Endothelial cell of umbilical vein (primary cell): Measurements from ENCODE around the gene MBD1. TPM values are rescaled to one million over a fixed set of nuclear protein-coding genes. Genes with fewer than 3 reads are reported as not detected.
A peak's percentile ranks its signal among the peaks of the same experiment; 100 is the strongest.
"Not testable (repeated sequence)": the region's sequence is repeated elsewhere in the genome, so short reads cannot be mapped to it uniquely, and the experiment has no call there.

Source experiments
- BruUV-seq: library from RNA; stranded (reverse); fragments of 400-500 nt; replicated peaks from 2 replicates; lab custom pipeline; 2021; lab: Mats Ljungman, UMichigan
- CTCF ChIA-PET: fragments of 300-600, 350-600 bp; sonication (Branson Sonifier 250); formaldehyde crosslinking; loops from one replicate; lab custom pipeline; 2021; ENCODE audit warnings: antibody characterized with exemption, inconsistent platforms; lab: Charles Lee
- POLR2A ChIA-PET: fragments of 300-600, 350-600 bp; sonication (Branson Sonifier 250); formaldehyde crosslinking; loops from one replicate; lab custom pipeline; 2021; ENCODE audit warnings: antibody characterized with exemption, inconsistent platforms; lab: Charles Lee
- DNase-seq: peaks from one replicate; pipeline ENCODE4 v3.0.0-alpha.2; 2011; ENCODE audit warnings: low read depth, low spot score
- FAIRE-seq: peaks from 2 replicates; lab custom pipeline; 2011; peaks lifted over from hg19 to GRCh38; lab: Jason Lieb, UNC
- H2AFZ ChIP-seq: 2 replicates; pipeline ENCODE4 v1.6.0; 2012; ENCODE audit warnings: low read depth, low read length, control low read depth, inconsistent platforms
- H3K27ac ChIP-seq: 2 replicates; pipeline ENCODE4 v1.5.1; 2011; ENCODE audit warnings: low read depth, mild to moderate bottlenecking, control low read depth, low read length, moderate library complexity; ENCODE audit not compliant: insufficient read depth
- H3K27me3 ChIP-seq, 2 experiments: 2 replicates each; pipeline versions ENCODE4 v1.6.0 to v1.6.1; 2011; ENCODE audit warnings: low read length in 2 of 2, mixed read lengths in 1 of 2; ENCODE audit not compliant: control insufficient read depth in 2 of 2, insufficient read depth in 2 of 2
- H3K36me3 ChIP-seq, 2 experiments: 2 replicates in 1 of 2; 3 replicates in 1 of 2; pipeline ENCODE4 v1.5.1; 2011; ENCODE audit warnings: low read length in 2 of 2, mild to moderate bottlenecking in 1 of 2, moderate library complexity in 1 of 2; ENCODE audit not compliant: control insufficient read depth in 2 of 2, insufficient read depth in 2 of 2; ENCODE audit errors: extremely low read depth in 1 of 2
- H3K4me1 ChIP-seq: 3 replicates; pipeline ENCODE4 v1.5.1; 2011; ENCODE audit warnings: mild to moderate bottlenecking, low read length; ENCODE audit not compliant: control insufficient read depth, insufficient read depth; ENCODE audit errors: extremely low read depth
- H3K4me2 ChIP-seq: 2 replicates; pipeline ENCODE4 v1.6.1; 2011; ENCODE audit warnings: low read length, control low read depth, mixed read lengths; ENCODE audit not compliant: insufficient read depth
- H3K4me3 ChIP-seq, 3 experiments: fragments of 200-600 bp in 1 of 3; sonication (generic), shearing (Covaris generic) in 1 of 3; replicated peaks in 1 of 3; 2 replicates each; pipeline ENCODE4 v1.5.1; 2011 to 2016; ENCODE audit warnings: control low read depth in 3 of 3, low read length in 3 of 3, mild to moderate bottlenecking in 2 of 3, inconsistent platforms in 1 of 3, low read depth in 1 of 3, moderate library complexity in 1 of 3; ENCODE audit not compliant: insufficient read depth in 1 of 3
- H3K79me2 ChIP-seq: 2 replicates; pipeline ENCODE4 v1.6.0; 2012; ENCODE audit warnings: low read length, inconsistent platforms; ENCODE audit not compliant: control insufficient read depth, insufficient read depth
- H3K9ac ChIP-seq: replicated peaks from 2 replicates; pipeline ENCODE3; 2011; ENCODE audit warnings: low read length, control low read depth; ENCODE audit not compliant: insufficient read depth; ENCODE audit errors: extremely low read depth
- H3K9me1 ChIP-seq: replicated peaks from 3 replicates; pipeline ENCODE4 v1.6.0; 2011; ENCODE audit warnings: mild to moderate bottlenecking, low read length; ENCODE audit not compliant: control insufficient read depth, insufficient read depth; ENCODE audit errors: extremely low read depth
- H3K9me3 ChIP-seq: replicated peaks from 2 replicates; pipeline ENCODE4 v1.5.1; 2012; ENCODE audit warnings: low read length, inconsistent platforms; ENCODE audit not compliant: control insufficient read depth, insufficient read depth
- H4K20me1 ChIP-seq: replicated peaks from 2 replicates; pipeline ENCODE3; 2011; ENCODE audit warnings: mild to moderate bottlenecking, low read length; ENCODE audit not compliant: control insufficient read depth, insufficient read depth; ENCODE audit errors: extremely low read depth
- CTCF ChIP-seq, 2 donors: IDR thresholded peaks; 1 replicate in 1 of 2; 2 replicates in 1 of 2; pipeline ENCODE4 v1.5.1; 2011; ENCODE audit warnings: low read length in 2 of 2, mild to moderate bottlenecking in 2 of 2, moderate library complexity in 2 of 2, control low read depth in 1 of 2, inconsistent platforms in 1 of 2, low read depth in 1 of 2; ENCODE audit not compliant: insufficient read depth in 1 of 2; ENCODE audit errors: extremely low read depth in 1 of 2
- EZH2 ChIP-seq: IDR thresholded peaks from 2 replicates; pipeline ENCODE4 v1.6.1; 2012; ENCODE audit warnings: borderline replicate concordance, low read depth, mild to moderate bottlenecking, moderate library complexity, low read length, inconsistent platforms; ENCODE audit not compliant: severe bottlenecking
- FOS ChIP-seq: IDR thresholded peaks from 2 replicates; pipeline ENCODE4 v1.6.1; 2011; ENCODE audit warnings: mild to moderate bottlenecking, low read length, moderate library complexity, borderline replicate concordance; ENCODE audit not compliant: insufficient read depth
- GATA2 ChIP-seq: IDR thresholded peaks from 2 replicates; pipeline ENCODE4 v1.7.0; 2011; ENCODE audit warnings: low read depth, mild to moderate bottlenecking, moderate library complexity, mixed read lengths, low read length; ENCODE audit not compliant: insufficient read length, insufficient read depth
- JUN ChIP-seq: IDR thresholded peaks from 2 replicates; pipeline ENCODE4 v1.6.1; 2011; ENCODE audit warnings: borderline replicate concordance, low read depth; ENCODE audit not compliant: insufficient read length, insufficient read depth
- MAX ChIP-seq: IDR thresholded peaks from 2 replicates; pipeline ENCODE4 v1.6.1; 2011; ENCODE audit not compliant: insufficient read depth, insufficient read length
- MYC ChIP-seq: IDR thresholded peaks from one replicate; pipeline ENCODE4 v1.6.1; 2011; ENCODE audit warnings: mild to moderate bottlenecking, low read depth, low read length
- POLR2A ChIP-seq: IDR thresholded peaks from 2 replicates; pipeline ENCODE4 v1.6.1; 2012; ENCODE audit warnings: low read depth, mild to moderate bottlenecking, control low read depth, low read length
- POLR2AphosphoS5 ChIP-seq: IDR thresholded peaks from 2 replicates; pipeline ENCODE4 v1.6.1; 2012; ENCODE audit warnings: low read depth, mild to moderate bottlenecking, control low read depth, low read length, moderate library complexity; ENCODE audit not compliant: insufficient read depth
- dilution Hi-C: fragments of 300-500 bp; cut with MboI; formaldehyde crosslinking; loops from one replicate; pipeline ENCODE4 v1.15.0; 2019; ENCODE audit warnings: low sequenced_read_pairs; ENCODE audit not compliant: extremely low pct_ligation_motif_present
- intact Hi-C: fragments of 100-400 bp; cut with micrococcal nuclease; formaldehyde crosslinking; loops from one replicate; pipeline ENCODE4 v1.10.0; 2022
- polyA plus RNA-seq, 4 experiments: library from polyadenylated mRNA; depleted of rRNA in 3 of 4; stranded (reverse) in 3 of 4; unstranded in 1 of 4; fragments of >200 nt; gene quantifications; 2 replicates each; pipeline versions ENCODE4 v1.2.1 to v1.2.3, GENCODE V29; 2011 to 2012; ENCODE audit warnings: missing spikeins in 1 of 4
- total RNA-seq: library from RNA; stranded (reverse); gene quantifications from 2 replicates; pipeline ENCODE4 v1.2.3, GENCODE V29; 2021

Gene MBD1
- total and polyA plus RNA-seq, 2 donors (not counting 3 experiments of a cell fraction or from before 2014, with no cell fraction given): 57.2 to 77.5 TPM

- no TSS peak for BruUV-seq
- H3K4me1 ChIP-seq: peaks cover 5% of the 10 kb centered on the region
- no peak overlapping the region for H2AFZ ChIP-seq
- H4K20me1 ChIP-seq: no peaks in the 10 kb centered on the region
- dilution Hi-C loops (no loop called here), intact Hi-C loops (no loop called here)
- peaks cover 0 to 1% of the 10 kb centered on the region in 2 experiments for H3K27me3 ChIP-seq
- TF ChIP-seq FOS: no peak
- TF ChIP-seq EZH2: no peak
- no peak for TF ChIP-seq POLR2AphosphoS5
- no peak for TF ChIP-seq MAX
- TF ChIP-seq POLR2A: no peak
- no peak for TF ChIP-seq MYC
- TF ChIP-seq JUN: no peak
- no peak for TF ChIP-seq GATA2
- TF ChIP-seq CTCF (IDR thresholded peaks at IDR 0.05; ENCODE audit: extremely low read depth in 1 of 2, insufficient read depth in 1 of 2, low read depth in 1 of 2, low read length in 2 of 2): no peak
- H3K4me3 ChIP-seq: no peak overlapping the region
- POLR2A ChIA-PET: no interaction called here
- H3K36me3 ChIP-seq: peaks cover 0 to 11% of the 10 kb centered on the region in 2 experiments
- no peaks in the 10 kb centered on the region for H3K9me3 ChIP-seq
- FAIRE-seq (no peak), DNase-seq (no peak)
- no peak overlapping the region for H3K4me2 ChIP-seq
- no peak overlapping the region for H3K27ac ChIP-seq
- H3K9me1 ChIP-seq: no peaks in the 10 kb centered on the region
- H3K9ac ChIP-seq: no peak overlapping the region
- CTCF ChIA-PET: interaction anchor here (1.1 to 3.0 kb wide), 3 partner anchors 9 to 68 kb away, joined by 3 to 14 read pairs (median 4); no protein-coding TSS in a partner anchor
- H3K79me2 ChIP-seq: peaks cover 13% of the 10 kb centered on the region
Measured at GRCh38 chr18:50289108-50289443, 7.8 kb upstream of the MBD1 start.

- BruUV-seq, intact Hi-C loops, H3K4me1 ChIP-seq, H3K27me3 ChIP-seq, H3K9me1 ChIP-seq, H4K20me1 ChIP-seq, DNase-seq, H3K9me3 ChIP-seq, FAIRE-seq, dilution Hi-C loops, H3K9ac ChIP-seq, POLR2A ChIA-PET, H3K27ac ChIP-seq: not testable (repeated sequence)
- Histone ChIP-seq H2AFZ (peak overlapping the region; percentile 91), H3K36me3 (peaks cover 0 to 15% of the 10 kb centered on the region in 2 experiments), H3K4me2 (peak overlapping the region; percentile 61), H3K79me2 (peaks cover 13% of the 10 kb centered on the region), H3K4me3 (peak overlapping the region; percentile 2 to 63 (median 55))
- CTCF ChIA-PET: interaction anchor here (1.4 to 3.0 kb wide), 2 partner anchors 10 to 69 kb away, joined by 4 to 14 read pairs; no protein-coding TSS in a partner anchor
Measured at GRCh38 chr18:50288348-50289107, 7.2 kb upstream of the MBD1 start.
